HEK293 (cell line): Measurements from ENCODE around the gene BCAS3.
A peak's percentile ranks its signal among the peaks of the same experiment; 100 is the strongest.

Source experiments
- CTCF ChIA-PET: fragments of 350-600 bp; formaldehyde crosslinking; extraction: SDS; loops from one replicate; lab custom pipeline; 2021; ENCODE audit warnings: antibody characterized with exemption; lab: Yijun Ruan, JAX
- POLR2A ChIA-PET: fragments of 300-600 bp; formaldehyde crosslinking; extraction: SDS; loops from one replicate; lab custom pipeline; 2020; ENCODE audit warnings: antibody characterized with exemption, inconsistent platforms; lab: Yijun Ruan, JAX
- H3K27ac ChIP-seq: fragments of 200-500 bp; sonication (Bioruptor generic); 2 replicates; pipeline ENCODE4 v1.5.1; 2014; ENCODE audit warnings: low read depth, low read length, control low read depth, inconsistent platforms; ENCODE audit errors: extremely low read depth
- H3K36me3 ChIP-seq, 2 experiments: fragments of 200-500 bp in 1 of 2; sonication (Bioruptor generic) in 1 of 2; 1 replicate in 1 of 2; 2 replicates in 1 of 2; pipeline ENCODE4 v1.5.1; 2014 to 2017; ENCODE audit warnings: inconsistent platforms in 2 of 2, low read length in 2 of 2; ENCODE audit not compliant: control insufficient read depth in 2 of 2, insufficient read depth in 1 of 2
- H3K4me1 ChIP-seq: fragments of 200-500 bp; sonication (Bioruptor generic); 2 replicates; pipeline ENCODE4 v1.5.1; 2014; ENCODE audit warnings: mild to moderate bottlenecking, low read length, inconsistent platforms; ENCODE audit not compliant: control insufficient read depth, insufficient read depth
- H3K4me3 ChIP-seq: 2 replicates; pipeline ENCODE4 v1.5.1; 2011; ENCODE audit warnings: low read depth, mild to moderate bottlenecking, control low read depth, low read length, moderate library complexity
- H3K9me3 ChIP-seq: fragments of 200-500 bp; sonication (Bioruptor generic); 2 replicates; pipeline ENCODE4 v1.5.1; 2014; ENCODE audit warnings: low read depth, low read length, inconsistent platforms; ENCODE audit not compliant: control insufficient read depth, insufficient read depth
- KLF10 ChIP-seq: fragments of 450-650 bp; IDR thresholded peaks from 2 replicates; pipeline ENCODE4 v1.5.1; 2018; ENCODE audit warnings: missing biosample characterization, mild to moderate bottlenecking, missing genetic modification characterization
- KLF8 ChIP-seq: fragments of 450-650 bp; formaldehyde crosslinking; IDR thresholded peaks from 2 replicates; pipeline ENCODE4 v1.5.1; 2016; ENCODE audit warnings: missing biosample characterization, missing genetic modification characterization
- PATZ1 ChIP-seq: fragments of 450-650 bp; formaldehyde crosslinking; IDR thresholded peaks from 2 replicates; pipeline ENCODE4 v1.5.1; 2016; ENCODE audit warnings: missing biosample characterization, missing genetic modification characterization
- SETDB1 ChIP-seq: IDR thresholded peaks from one replicate; pipeline ENCODE4 v1.6.1; 2017; ENCODE audit warnings: mild to moderate bottlenecking, low read length, moderate library complexity, mixed read lengths; ENCODE audit not compliant: insufficient read length
- TRIM28 ChIP-seq: IDR thresholded peaks from 2 replicates; pipeline ENCODE4 v1.6.1; 2011; ENCODE audit warnings: low read length, control low read depth, borderline replicate concordance
- WT1 ChIP-seq: fragments of 450-650 bp; formaldehyde crosslinking; IDR thresholded peaks from 2 replicates; pipeline ENCODE4 v1.5.1; 2016; ENCODE audit warnings: missing biosample characterization, missing genetic modification characterization
- YY1 ChIP-seq: fragments of 450-650 bp; formaldehyde crosslinking; IDR thresholded peaks from 2 replicates; pipeline ENCODE4 v1.5.1; 2018; ENCODE audit warnings: missing biosample characterization, missing genetic modification characterization
- ZBTB26 ChIP-seq: fragments of 450-650 bp; formaldehyde crosslinking; optimal IDR thresholded peaks from 2 replicates; pipeline ENCODE3; 2016; ENCODE audit warnings: missing biosample characterization, mild to moderate bottlenecking, missing genetic modification characterization
- ZNF140 ChIP-seq: fragments of 450-650 bp; formaldehyde crosslinking; IDR thresholded peaks from 2 replicates; pipeline ENCODE4 v1.5.1; 2016; ENCODE audit warnings: missing biosample characterization, missing genetic modification characterization
- ZNF2 ChIP-seq: fragments of 450-650 bp; formaldehyde crosslinking; IDR thresholded peaks from 2 replicates; pipeline ENCODE4 v1.5.1; 2016; ENCODE audit warnings: missing biosample characterization, missing genetic modification characterization
- ZNF280D ChIP-seq: fragments of 450-650 bp; formaldehyde crosslinking; IDR thresholded peaks from 2 replicates; pipeline ENCODE4 v1.5.1; 2016; ENCODE audit warnings: missing biosample characterization, missing genetic modification characterization
- ZNF473 ChIP-seq: fragments of 450-650 bp; formaldehyde crosslinking; IDR thresholded peaks from 2 replicates; pipeline ENCODE4 v1.5.1; 2017; ENCODE audit warnings: missing biosample characterization, missing genetic modification characterization
- ZNF518A ChIP-seq: fragments of 450-650 bp; formaldehyde crosslinking; conservative IDR thresholded peaks from 2 replicates; pipeline ENCODE4 v1.5.1; 2016; ENCODE audit warnings: low read depth, missing biosample characterization, missing genetic modification characterization
- ZNF561 ChIP-seq: fragments of 450-650 bp; IDR thresholded peaks from 2 replicates; pipeline ENCODE4 v1.5.1; 2018; ENCODE audit warnings: missing biosample characterization, missing genetic modification characterization, borderline replicate concordance
- ZNF623 ChIP-seq: fragments of 450-650 bp; formaldehyde crosslinking; IDR thresholded peaks from 2 replicates; pipeline ENCODE4 v1.5.1; 2016; ENCODE audit warnings: missing biosample characterization, missing genetic modification characterization
- ZNF707 ChIP-seq: fragments of 450-650 bp; formaldehyde crosslinking; IDR thresholded peaks from 2 replicates; pipeline ENCODE4 v1.5.1; 2016; ENCODE audit warnings: missing biosample characterization, missing genetic modification characterization
- ZNF776 ChIP-seq: fragments of 450-650 bp; formaldehyde crosslinking; IDR thresholded peaks from 2 replicates; pipeline ENCODE4 v1.5.0; 2017; ENCODE audit warnings: missing biosample characterization, missing genetic modification characterization, borderline replicate concordance
- ZSCAN30 ChIP-seq: fragments of 450-650 bp; IDR thresholded peaks from 2 replicates; pipeline ENCODE4 v1.5.1; 2018; ENCODE audit warnings: missing biosample characterization, mild to moderate bottlenecking, missing genetic modification characterization, moderate library complexity

Gene BCAS3

GRCh38 chr17:60959696-60960095 lies 282.0 kb downstream of the BCAS3 start (continued):
- TF ChIP-seq PATZ1, result no peak
- TF ChIP-seq ZNF2, result no peak
- TF ChIP-seq ZNF518A (tag by site-specific recombination), result no peak
- no peak for TF ChIP-seq ZSCAN30
- TF ChIP-seq YY1 (tag by site-specific recombination), result no peak
- TF ChIP-seq ZNF561, result no peak
- TF ChIP-seq KLF8 (tag by site-specific recombination), result no peak
- no peak for TF ChIP-seq ZNF140

GRCh38 chr17:60960398-60961065 lies 282.9 kb downstream of the BCAS3 start:
- TF ChIP-seq ZNF473 (tag by site-specific recombination) (no peak), ZNF280D (0 out of 2 replicates have a peak, but pooled peaks have one; percentile 66), SETDB1 (peak; percentile 56)
- TF ChIP-seq, all 188 proteins: peak for 2
- Histone ChIP-seq H3K36me3 (peaks cover 0 to 7% of the 10 kb centered on the region in 2 experiments; a peak in 2 of 3 replicates), H3K4me3 (no peak overlapping the region), H3K4me1 (no peaks in the 10 kb centered on the region), H3K27ac (no peak overlapping the region), H3K9me3 (no peaks in the 10 kb centered on the region)
- CTCF ChIA-PET, result interaction anchor here (1.5 kb wide), 1 partner anchor 12 kb away, joined by 4 read pairs; no protein-coding TSS in a partner anchor
- POLR2A ChIA-PET, result no interaction called here

- H3K4me1 ChIP-seq, result no peaks in the 10 kb centered on the region
- no peaks in the 10 kb centered on the region; the same call in 1 of the 2 replicates for H3K9me3 ChIP-seq
- POLR2A ChIA-PET, result no interaction called here
- TF ChIP-seq ZNF776 (no peak), TRIM28 (no peak), WT1 (tag by site-specific recombination) (no peak), ZNF623 (tag by site-specific recombination) (no peak), KLF10 (tag by site-specific recombination) (no peak), ZBTB26 (tag by site-specific recombination) (no peak), ZNF707 (tag by site-specific recombination) (no peak)
- H3K4me3 ChIP-seq, result no peak overlapping the region
- H3K36me3 ChIP-seq, result peaks cover 0 to 7% of the 10 kb centered on the region in 2 experiments; a peak in 2 of 3 replicates
- CTCF ChIA-PET, result interaction anchor here (1.1 kb wide), 1 partner anchor 18 kb away, joined by 7 read pairs; no protein-coding TSS in a partner anchor
- no peak overlapping the region for H3K27ac ChIP-seq
Observed at GRCh38 chr17:60964160-60964559, 286.5 kb downstream of the BCAS3 start.
